Measurements from ENCODE around the gene PIGQ.

GRCh38 chr16:588639-588888, 18.8 kb downstream of the PIGQ start:
- TF ChIP-seq CTCF (conservative IDR thresholded peaks at IDR 0.05 in 1 of 2, IDR thresholded peaks at IDR 0.05 in 1 of 2; ENCODE audit: extremely low read depth in 1 of 2, insufficient read depth in 1 of 2, low read depth in 1 of 2, low read length in 2 of 2) (no peak), EZH2 (IDR thresholded peaks at IDR 0.05; ENCODE audit: borderline replicate concordance, low read length) (no peak)

All from mammary epithelial cell (primary cell).